ENCODE results near the gene CCIN. TPM values are rescaled to one million over a fixed set of nuclear protein-coding genes. Genes with fewer than 3 reads are reported as not detected.

Gene CCIN
- total and polyA plus RNA-seq, 2 of the 4 experiments (the other 2 are of a cell fraction), result 0.80 to 1.1 TPM

- Histone ChIP-seq H2AFZ (replicated peaks; ENCODE audit: low read length, poor library complexity) (no peak overlapping the region), H3K79me1 (ENCODE audit: low read depth in 1 of 2, low read length in 2 of 2) (peaks cover 54 to 83% of the 10 kb centered on the region in 2 experiments), H2BK120ac (ENCODE audit: low read depth, low read length) (no peak overlapping the region), H3K4me1 (ENCODE audit: control insufficient read depth, insufficient read depth, low read length) (peaks cover 17% of the 10 kb centered on the region), H3K9me3 (ENCODE audit: control insufficient read depth, insufficient read depth, low read length) (no peaks in the 10 kb centered on the region), H4K5ac (ENCODE audit: low read depth, low read length) (peak overlapping the region; percentile 9; the same call in 1 of the 2 replicates), H3K9me1 (ENCODE audit: insufficient read depth, low read length) (peaks cover 35% of the 10 kb centered on the region), H3K9ac (ENCODE audit: low read depth, low read length) (no peak overlapping the region), H3K27me3 (ENCODE audit: control insufficient read depth, insufficient read depth, low read length) (no peaks in the 10 kb centered on the region), H2AK5ac (ENCODE audit: low read depth, low read length) (no peak overlapping the region), H3K36me3 (ENCODE audit: control insufficient read depth, insufficient read depth, low read length) (peaks cover 61% of the 10 kb centered on the region), H4K20me1 (ENCODE audit: insufficient read depth, low read length) (peaks cover 56% of the 10 kb centered on the region), H3K4me2 (ENCODE audit: low read depth, low read length) (no peak overlapping the region), H2AK9ac (replicated peaks; ENCODE audit: low read depth, low read length, poor library complexity) (no peak overlapping the region), H3K4me3 (ENCODE audit: insufficient read depth, low read depth, low read length) (no peak overlapping the region), H3K23ac (ENCODE audit: low read depth, low read length) (no peak overlapping the region), H2BK5ac (ENCODE audit: low read depth, low read length, poor library complexity, severe bottlenecking) (no peak overlapping the region), H3K27ac (ENCODE audit: insufficient read depth, low read length) (no peak overlapping the region), H2BK20ac (ENCODE audit: low read depth, low read length) (no peak overlapping the region), H3K18ac (ENCODE audit: low read depth, low read length) (no peak overlapping the region), H3K14ac (replicated peaks; ENCODE audit: low read depth, low read length) (no peak overlapping the region), H3K4ac (ENCODE audit: low read depth, low read length) (no peak overlapping the region), H4K91ac (ENCODE audit: insufficient read depth, low read depth, low read length) (no peak overlapping the region), H2BK15ac (ENCODE audit: low read depth, low read length) (no peak overlapping the region), H3K56ac (ENCODE audit: extremely low read depth, insufficient read depth, low read length) (no peak overlapping the region), H4K8ac (ENCODE audit: low read depth in 2 of 2, low read length in 2 of 2) (no peak overlapping the region)
- in situ Hi-C loops (cut with MboI; ENCODE audit: low sequenced_read_pairs) (no loop called here), dilution Hi-C loops (cut with HindIII; ENCODE audit: low sequenced_read_pairs, unreplicated experiment) (no loop called here), intact Hi-C loops (cut with micrococcal nuclease) (loop anchor here (5.0 kb wide), 1 partner anchor 114 kb away; no protein-coding TSS in a partner anchor)
- ChIA-PET POLR2A (ENCODE audit: unreplicated experiment) (no interaction called here), CTCF (no interaction called here)
- WGBS, 2 experiments (ENCODE audit: extremely low coverage in 2 of 2, insufficient read length in 1 of 2), result no CpG with 5 or more reads among the region's 4 CpGs
- ATAC-seq (ENCODE audit: low read depth) (no peak), DNase-seq (no peak)
- TF ChIP-seq, protein P1, sequence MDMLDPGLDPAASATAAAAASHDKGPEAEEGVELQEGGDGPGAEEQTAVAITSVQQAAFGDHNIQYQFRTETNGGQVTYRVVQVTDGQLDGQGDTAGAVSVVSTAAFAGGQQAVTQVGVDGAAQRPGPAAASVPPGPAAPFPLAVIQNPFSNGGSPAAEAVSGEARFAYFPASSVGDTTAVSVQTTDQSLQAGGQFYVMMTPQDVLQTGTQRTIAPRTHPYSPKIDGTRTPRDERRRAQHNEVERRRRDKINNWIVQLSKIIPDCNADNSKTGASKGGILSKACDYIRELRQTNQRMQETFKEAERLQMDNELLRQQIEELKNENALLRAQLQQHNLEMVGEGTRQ (IDR thresholded peaks at IDR 0.05; ENCODE audit: low read depth, low read length), result no peak
- TF ChIP-seq RFX5 (IDR thresholded peaks at IDR 0.05; ENCODE audit: low read depth, low read length) (no peak), RCOR1 (IDR thresholded peaks at IDR 0.05; ENCODE audit: insufficient replicate concordance, low read length) (no peak), SMC3 (IDR thresholded peaks at IDR 0.05; ENCODE audit: low read depth, low read length) (no peak), FOS (IDR thresholded peaks at IDR 0.05; ENCODE audit: low read depth, low read length) (no peak), ELK1 (IDR thresholded peaks at IDR 0.05; ENCODE audit: borderline replicate concordance, low read depth, low read length) (no peak), MAZ (IDR thresholded peaks at IDR 0.05; ENCODE audit: borderline replicate concordance, low read depth, low read length) (no peak), CEBPB (IDR thresholded peaks at IDR 0.05; ENCODE audit: low read depth, low read length) (no peak)
- BruUV-seq (replicated peaks), result no TSS peak
Measured at GRCh38 chr9:36213387-36213786, 44.2 kb downstream of the CCIN start.
